Liver (tissue), 9 donors: ENCODE results near the gene CCNY. TPM values are rescaled to one million over a fixed set of nuclear protein-coding genes. Genes with fewer than 3 reads are reported as not detected.

Experiments
- DNase-seq: peaks from one replicate; pipeline ENCODE4 v3.0.0-alpha.2; 2017; ENCODE audit warnings: low spot score
- H3K27ac ChIP-seq, 2 donors: one replicate each; pipeline ENCODE4 v1.7.0; 2013; ENCODE audit warnings: inconsistent platforms in 2 of 2, low read length in 2 of 2, control low read depth in 1 of 2, low read depth in 1 of 2, mild to moderate bottlenecking in 1 of 2
- H3K27me3 ChIP-seq, 4 donors: one replicate each; pipeline versions ENCODE4 v1.6.1 to v1.7.0; 2013; ENCODE audit warnings: low read length in 3 of 4, inconsistent platforms in 1 of 4, mild to moderate bottlenecking in 1 of 4, moderate library complexity in 1 of 4; ENCODE audit not compliant: control insufficient read depth in 4 of 4, insufficient read depth in 4 of 4
- H3K36me3 ChIP-seq, 4 donors: one replicate each; pipeline versions ENCODE4 v1.6.1 to v1.7.0; 2013; ENCODE audit warnings: low read length in 3 of 4, mild to moderate bottlenecking in 3 of 4, low read depth in 1 of 4, moderate library complexity in 1 of 4; ENCODE audit not compliant: control insufficient read depth in 4 of 4, insufficient read depth in 3 of 4
- H3K4me1 ChIP-seq, 4 donors: one replicate each; pipeline versions ENCODE4 v1.6.1 to v1.7.0; 2013; ENCODE audit warnings: low read length in 3 of 4, mild to moderate bottlenecking in 3 of 4, moderate library complexity in 1 of 4; ENCODE audit not compliant: control insufficient read depth in 4 of 4, insufficient read depth in 4 of 4
- H3K4me3 ChIP-seq, 3 donors: one replicate each; pipeline versions ENCODE4 v1.6.1 to v1.7.0; 2013; ENCODE audit warnings: low read length in 3 of 3, control low read depth in 1 of 3, low read depth in 1 of 3, mild to moderate bottlenecking in 1 of 3
- H3K9ac ChIP-seq, 2 donors: one replicate each; pipeline ENCODE4 v1.7.0; 2013; ENCODE audit warnings: low read length in 2 of 2, mild to moderate bottlenecking in 2 of 2, moderate library complexity in 2 of 2, control low read depth in 1 of 2, low read depth in 1 of 2
- H3K9me3 ChIP-seq, 4 donors: one replicate each; pipeline versions ENCODE4 v1.6.1 to v1.7.0; 2013; ENCODE audit warnings: low read length in 3 of 4; ENCODE audit not compliant: control insufficient read depth in 4 of 4
- EGR1 ChIP-seq, 2 donors: IDR thresholded peaks; 2 replicates each; pipeline ENCODE4 v1.6.1; 2016 to 2018; ENCODE audit warnings: antibody characterized with exemption in 2 of 2, low read depth in 2 of 2
- FOXA1 ChIP-seq: IDR thresholded peaks from 2 replicates; pipeline ENCODE4 v1.6.1; 2016; ENCODE audit warnings: antibody characterized with exemption
- FOXA2 ChIP-seq: IDR thresholded peaks from 2 replicates; pipeline ENCODE4 v1.6.1; 2016; ENCODE audit warnings: antibody characterized with exemption
- GABPA ChIP-seq, 2 donors: IDR thresholded peaks in 1 of 2; conservative IDR thresholded peaks in 1 of 2; 2 replicates each; pipeline ENCODE4 v1.6.1; 2016; ENCODE audit warnings: antibody characterized with exemption in 2 of 2, mild to moderate bottlenecking in 1 of 2, moderate library complexity in 1 of 2
- HNF4A ChIP-seq, 2 donors: conservative IDR thresholded peaks; 2 replicates each; pipeline ENCODE4 v1.6.1; 2016; ENCODE audit warnings: antibody characterized with exemption in 2 of 2, mild to moderate bottlenecking in 2 of 2
- HNF4G ChIP-seq: IDR thresholded peaks from 2 replicates; pipeline ENCODE4 v1.6.1; 2016; ENCODE audit warnings: antibody characterized with exemption
- JUND ChIP-seq, 2 donors: IDR thresholded peaks; 2 replicates each; pipeline ENCODE4 v1.6.1; 2016; ENCODE audit warnings: antibody characterized with exemption in 2 of 2
- NR2F2 ChIP-seq: IDR thresholded peaks from 2 replicates; pipeline ENCODE4 v1.6.1; 2016; ENCODE audit warnings: antibody characterized with exemption
- RAD21 ChIP-seq, 2 donors: IDR thresholded peaks; 2 replicates each; pipeline ENCODE4 v1.6.1; 2016; ENCODE audit warnings: antibody characterized with exemption in 2 of 2, mild to moderate bottlenecking in 2 of 2
- RXRA ChIP-seq, 2 donors: IDR thresholded peaks; 2 replicates each; pipeline ENCODE4 v1.6.1; 2017 to 2018; ENCODE audit warnings: antibody characterized with exemption in 2 of 2, mild to moderate bottlenecking in 1 of 2
- SP1 ChIP-seq: IDR thresholded peaks from 2 replicates; pipeline ENCODE4 v1.6.1; 2018; ENCODE audit warnings: antibody characterized with exemption, mild to moderate bottlenecking
- TAF1 ChIP-seq: conservative IDR thresholded peaks from 2 replicates; pipeline ENCODE4 v1.6.1; 2016; ENCODE audit warnings: antibody characterized with exemption, mild to moderate bottlenecking
- YY1 ChIP-seq: IDR thresholded peaks from 2 replicates; pipeline ENCODE4 v1.6.1; 2016; ENCODE audit warnings: antibody characterized with exemption, mild to moderate bottlenecking
- WGBS: extraction: QIAGEN DNeasy Blood & Tissue Kit; methylation state at CpG from one replicate; pipeline ENCODE4 v1.1.7; 2013; 5-methylcytosine and 5-hydroxymethylcytosine counted together
- polyA plus RNA-seq, 2 donors: library from polyadenylated mRNA; stranded (reverse) in 1 of 2; unstranded in 1 of 2; fragments of 200-250 nt in 1 of 2; fragments of >200 nt in 1 of 2; fragmentation: Nextera tagmentation in 1 of 2; extraction: Ambion mirVana in 1 of 2; gene quantifications; one replicate each; pipeline versions ENCODE4 v1.2.1 to v1.2.3, GENCODE V29; 2013 to 2015
- total RNA-seq, 2 donors: library from RNA; depleted of rRNA; stranded (reverse); fragments of >200 nt; gene quantifications; one replicate each; pipeline ENCODE4 v1.2.3, GENCODE V29; 2014
- TF ChIP-seq, protein P1 (sequence below): IDR thresholded peaks from 2 replicates; pipeline ENCODE4 v1.6.1; 2016; ENCODE audit warnings: antibody characterized with exemption, mild to moderate bottlenecking
- TF ChIP-seq, protein P2 (sequence below): IDR thresholded peaks from 2 replicates; pipeline ENCODE4 v1.6.1; 2016; ENCODE audit warnings: antibody characterized with exemption
- TF ChIP-seq, protein P3 (sequence below): fragments of 150-350 bp; IDR thresholded peaks from 2 replicates; pipeline ENCODE4 v1.5.1; 2017; ENCODE audit warnings: improper control_type of control experiment, low read depth, low read length; ENCODE audit not compliant: missing input control
- donor health status: healthy.
- donor health status: healthy.
- donor health status: healthy.
- donor health status: healthy.
- donor health status: healthy.

CCNY gene
- total and polyA plus RNA-seq, 4 donors, result 17.6 to 38.4 (median 21.8) TPM

GRCh38 chr10:35563261-35563891 is 227.1 kb downstream of the CCNY start:
- H3K27ac ChIP-seq, result no peak overlapping the region
- no peak overlapping the region for H3K9ac ChIP-seq
- H3K27me3 ChIP-seq, result no peaks in the 10 kb centered on the region
- H3K4me3 ChIP-seq, result no peak overlapping the region
- peaks cover 1 to 5% (median 3%) of the 10 kb centered on the region in 4 donors for H3K36me3 ChIP-seq
- TF ChIP-seq JUND (IDR thresholded peaks at IDR 0.05) (no peak), TAF1 (no peak), GABPA (IDR thresholded peaks at IDR 0.05 in 1 of 2, conservative IDR thresholded peaks at IDR 0.05 in 1 of 2) (no peak), SP1 (no peak), HNF4A (conservative IDR thresholded peaks at IDR 0.05) (peak in 1 of 2 donors; percentile 32), RXRA (IDR thresholded peaks at IDR 0.05) (peak in 1 of 2 donors; percentile 38), HNF4G (no peak), NR2F2 (no peak), RAD21 (IDR thresholded peaks at IDR 0.05) (peak; percentile 83 to 95), YY1 (no peak), EGR1 (IDR thresholded peaks at IDR 0.05; ENCODE audit: low read depth in 2 of 2) (peak in 1 of 2 donors; percentile 21)
- TF ChIP-seq, protein P1, sequence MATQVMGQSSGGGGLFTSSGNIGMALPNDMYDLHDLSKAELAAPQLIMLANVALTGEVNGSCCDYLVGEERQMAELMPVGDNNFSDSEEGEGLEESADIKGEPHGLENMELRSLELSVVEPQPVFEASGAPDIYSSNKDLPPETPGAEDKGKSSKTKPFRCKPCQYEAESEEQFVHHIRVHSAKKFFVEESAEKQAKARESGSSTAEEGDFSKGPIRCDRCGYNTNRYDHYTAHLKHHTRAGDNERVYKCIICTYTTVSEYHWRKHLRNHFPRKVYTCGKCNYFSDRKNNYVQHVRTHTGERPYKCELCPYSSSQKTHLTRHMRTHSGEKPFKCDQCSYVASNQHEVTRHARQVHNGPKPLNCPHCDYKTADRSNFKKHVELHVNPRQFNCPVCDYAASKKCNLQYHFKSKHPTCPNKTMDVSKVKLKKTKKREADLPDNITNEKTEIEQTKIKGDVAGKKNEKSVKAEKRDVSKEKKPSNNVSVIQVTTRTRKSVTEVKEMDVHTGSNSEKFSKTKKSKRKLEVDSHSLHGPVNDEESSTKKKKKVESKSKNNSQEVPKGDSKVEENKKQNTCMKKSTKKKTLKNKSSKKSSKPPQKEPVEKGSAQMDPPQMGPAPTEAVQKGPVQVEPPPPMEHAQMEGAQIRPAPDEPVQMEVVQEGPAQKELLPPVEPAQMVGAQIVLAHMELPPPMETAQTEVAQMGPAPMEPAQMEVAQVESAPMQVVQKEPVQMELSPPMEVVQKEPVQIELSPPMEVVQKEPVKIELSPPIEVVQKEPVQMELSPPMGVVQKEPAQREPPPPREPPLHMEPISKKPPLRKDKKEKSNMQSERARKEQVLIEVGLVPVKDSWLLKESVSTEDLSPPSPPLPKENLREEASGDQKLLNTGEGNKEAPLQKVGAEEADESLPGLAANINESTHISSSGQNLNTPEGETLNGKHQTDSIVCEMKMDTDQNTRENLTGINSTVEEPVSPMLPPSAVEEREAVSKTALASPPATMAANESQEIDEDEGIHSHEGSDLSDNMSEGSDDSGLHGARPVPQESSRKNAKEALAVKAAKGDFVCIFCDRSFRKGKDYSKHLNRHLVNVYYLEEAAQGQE, result no peak
- TF ChIP-seq, protein P2, sequence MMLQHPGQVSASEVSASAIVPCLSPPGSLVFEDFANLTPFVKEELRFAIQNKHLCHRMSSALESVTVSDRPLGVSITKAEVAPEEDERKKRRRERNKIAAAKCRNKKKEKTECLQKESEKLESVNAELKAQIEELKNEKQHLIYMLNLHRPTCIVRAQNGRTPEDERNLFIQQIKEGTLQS, result no peak
- TF ChIP-seq, protein P3, sequence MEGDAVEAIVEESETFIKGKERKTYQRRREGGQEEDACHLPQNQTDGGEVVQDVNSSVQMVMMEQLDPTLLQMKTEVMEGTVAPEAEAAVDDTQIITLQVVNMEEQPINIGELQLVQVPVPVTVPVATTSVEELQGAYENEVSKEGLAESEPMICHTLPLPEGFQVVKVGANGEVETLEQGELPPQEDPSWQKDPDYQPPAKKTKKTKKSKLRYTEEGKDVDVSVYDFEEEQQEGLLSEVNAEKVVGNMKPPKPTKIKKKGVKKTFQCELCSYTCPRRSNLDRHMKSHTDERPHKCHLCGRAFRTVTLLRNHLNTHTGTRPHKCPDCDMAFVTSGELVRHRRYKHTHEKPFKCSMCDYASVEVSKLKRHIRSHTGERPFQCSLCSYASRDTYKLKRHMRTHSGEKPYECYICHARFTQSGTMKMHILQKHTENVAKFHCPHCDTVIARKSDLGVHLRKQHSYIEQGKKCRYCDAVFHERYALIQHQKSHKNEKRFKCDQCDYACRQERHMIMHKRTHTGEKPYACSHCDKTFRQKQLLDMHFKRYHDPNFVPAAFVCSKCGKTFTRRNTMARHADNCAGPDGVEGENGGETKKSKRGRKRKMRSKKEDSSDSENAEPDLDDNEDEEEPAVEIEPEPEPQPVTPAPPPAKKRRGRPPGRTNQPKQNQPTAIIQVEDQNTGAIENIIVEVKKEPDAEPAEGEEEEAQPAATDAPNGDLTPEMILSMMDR, result peak; percentile 98
- H3K4me1 ChIP-seq, result peaks cover 0 to 2% (median 0%) of the 10 kb centered on the region in 4 donors
- 44% methylated on average over 13 of the region's 13 CpGs for WGBS
- DNase-seq, result peak; percentile 61
- no peaks in the 10 kb centered on the region for H3K9me3 ChIP-seq

- 73% methylated on average over 6 of the region's 6 CpGs for WGBS
- Histone ChIP-seq H3K27ac (no peak overlapping the region), H3K9ac (no peak overlapping the region), H3K27me3 (no peaks in the 10 kb centered on the region), H3K36me3 (peaks cover 3 to 12% (median 5%) of the 10 kb centered on the region in 4 donors), H3K9me3 (no peaks in the 10 kb centered on the region), H3K4me1 (peaks cover 0 to 2% (median 0%) of the 10 kb centered on the region in 4 donors), H3K4me3 (no peak overlapping the region)
- DNase-seq, result no peak
- TF ChIP-seq JUND (IDR thresholded peaks at IDR 0.05), result no peak
- TF ChIP-seq FOXA2, result no peak
- no peak for TF ChIP-seq HNF4G
- TF ChIP-seq HNF4A (conservative IDR thresholded peaks at IDR 0.05), result no peak
- TF ChIP-seq NR2F2, result no peak
- no peak for TF ChIP-seq EGR1 (IDR thresholded peaks at IDR 0.05; ENCODE audit: low read depth in 2 of 2)
- no peak for TF ChIP-seq FOXA1
- TF ChIP-seq YY1, result no peak
- no peak for TF ChIP-seq RAD21 (IDR thresholded peaks at IDR 0.05)
- TF ChIP-seq, protein P1, result no peak
- TF ChIP-seq, protein P3, result no peak
- no peak for TF ChIP-seq GABPA (IDR thresholded peaks at IDR 0.05 in 1 of 2, conservative IDR thresholded peaks at IDR 0.05 in 1 of 2)
Measured at GRCh38 chr10:35564341-35564968, 228.1 kb downstream of the CCNY start.
